ENCODE results near the gene IGSF10. TPM values are rescaled to one million over a fixed set of nuclear protein-coding genes. Genes with fewer than 3 reads are reported as not detected.

The IGSF10 gene
- total and polyA plus RNA-seq, 2 of the 8 experiments (the other 6 are each of a cell fraction or from before 2014, with no cell fraction given): 0.59 to 0.95 TPM

GRCh38 chr3:151460774-151461450 is at the start of gene IGSF10 (continued):
- TF ChIP-seq, protein P1, sequence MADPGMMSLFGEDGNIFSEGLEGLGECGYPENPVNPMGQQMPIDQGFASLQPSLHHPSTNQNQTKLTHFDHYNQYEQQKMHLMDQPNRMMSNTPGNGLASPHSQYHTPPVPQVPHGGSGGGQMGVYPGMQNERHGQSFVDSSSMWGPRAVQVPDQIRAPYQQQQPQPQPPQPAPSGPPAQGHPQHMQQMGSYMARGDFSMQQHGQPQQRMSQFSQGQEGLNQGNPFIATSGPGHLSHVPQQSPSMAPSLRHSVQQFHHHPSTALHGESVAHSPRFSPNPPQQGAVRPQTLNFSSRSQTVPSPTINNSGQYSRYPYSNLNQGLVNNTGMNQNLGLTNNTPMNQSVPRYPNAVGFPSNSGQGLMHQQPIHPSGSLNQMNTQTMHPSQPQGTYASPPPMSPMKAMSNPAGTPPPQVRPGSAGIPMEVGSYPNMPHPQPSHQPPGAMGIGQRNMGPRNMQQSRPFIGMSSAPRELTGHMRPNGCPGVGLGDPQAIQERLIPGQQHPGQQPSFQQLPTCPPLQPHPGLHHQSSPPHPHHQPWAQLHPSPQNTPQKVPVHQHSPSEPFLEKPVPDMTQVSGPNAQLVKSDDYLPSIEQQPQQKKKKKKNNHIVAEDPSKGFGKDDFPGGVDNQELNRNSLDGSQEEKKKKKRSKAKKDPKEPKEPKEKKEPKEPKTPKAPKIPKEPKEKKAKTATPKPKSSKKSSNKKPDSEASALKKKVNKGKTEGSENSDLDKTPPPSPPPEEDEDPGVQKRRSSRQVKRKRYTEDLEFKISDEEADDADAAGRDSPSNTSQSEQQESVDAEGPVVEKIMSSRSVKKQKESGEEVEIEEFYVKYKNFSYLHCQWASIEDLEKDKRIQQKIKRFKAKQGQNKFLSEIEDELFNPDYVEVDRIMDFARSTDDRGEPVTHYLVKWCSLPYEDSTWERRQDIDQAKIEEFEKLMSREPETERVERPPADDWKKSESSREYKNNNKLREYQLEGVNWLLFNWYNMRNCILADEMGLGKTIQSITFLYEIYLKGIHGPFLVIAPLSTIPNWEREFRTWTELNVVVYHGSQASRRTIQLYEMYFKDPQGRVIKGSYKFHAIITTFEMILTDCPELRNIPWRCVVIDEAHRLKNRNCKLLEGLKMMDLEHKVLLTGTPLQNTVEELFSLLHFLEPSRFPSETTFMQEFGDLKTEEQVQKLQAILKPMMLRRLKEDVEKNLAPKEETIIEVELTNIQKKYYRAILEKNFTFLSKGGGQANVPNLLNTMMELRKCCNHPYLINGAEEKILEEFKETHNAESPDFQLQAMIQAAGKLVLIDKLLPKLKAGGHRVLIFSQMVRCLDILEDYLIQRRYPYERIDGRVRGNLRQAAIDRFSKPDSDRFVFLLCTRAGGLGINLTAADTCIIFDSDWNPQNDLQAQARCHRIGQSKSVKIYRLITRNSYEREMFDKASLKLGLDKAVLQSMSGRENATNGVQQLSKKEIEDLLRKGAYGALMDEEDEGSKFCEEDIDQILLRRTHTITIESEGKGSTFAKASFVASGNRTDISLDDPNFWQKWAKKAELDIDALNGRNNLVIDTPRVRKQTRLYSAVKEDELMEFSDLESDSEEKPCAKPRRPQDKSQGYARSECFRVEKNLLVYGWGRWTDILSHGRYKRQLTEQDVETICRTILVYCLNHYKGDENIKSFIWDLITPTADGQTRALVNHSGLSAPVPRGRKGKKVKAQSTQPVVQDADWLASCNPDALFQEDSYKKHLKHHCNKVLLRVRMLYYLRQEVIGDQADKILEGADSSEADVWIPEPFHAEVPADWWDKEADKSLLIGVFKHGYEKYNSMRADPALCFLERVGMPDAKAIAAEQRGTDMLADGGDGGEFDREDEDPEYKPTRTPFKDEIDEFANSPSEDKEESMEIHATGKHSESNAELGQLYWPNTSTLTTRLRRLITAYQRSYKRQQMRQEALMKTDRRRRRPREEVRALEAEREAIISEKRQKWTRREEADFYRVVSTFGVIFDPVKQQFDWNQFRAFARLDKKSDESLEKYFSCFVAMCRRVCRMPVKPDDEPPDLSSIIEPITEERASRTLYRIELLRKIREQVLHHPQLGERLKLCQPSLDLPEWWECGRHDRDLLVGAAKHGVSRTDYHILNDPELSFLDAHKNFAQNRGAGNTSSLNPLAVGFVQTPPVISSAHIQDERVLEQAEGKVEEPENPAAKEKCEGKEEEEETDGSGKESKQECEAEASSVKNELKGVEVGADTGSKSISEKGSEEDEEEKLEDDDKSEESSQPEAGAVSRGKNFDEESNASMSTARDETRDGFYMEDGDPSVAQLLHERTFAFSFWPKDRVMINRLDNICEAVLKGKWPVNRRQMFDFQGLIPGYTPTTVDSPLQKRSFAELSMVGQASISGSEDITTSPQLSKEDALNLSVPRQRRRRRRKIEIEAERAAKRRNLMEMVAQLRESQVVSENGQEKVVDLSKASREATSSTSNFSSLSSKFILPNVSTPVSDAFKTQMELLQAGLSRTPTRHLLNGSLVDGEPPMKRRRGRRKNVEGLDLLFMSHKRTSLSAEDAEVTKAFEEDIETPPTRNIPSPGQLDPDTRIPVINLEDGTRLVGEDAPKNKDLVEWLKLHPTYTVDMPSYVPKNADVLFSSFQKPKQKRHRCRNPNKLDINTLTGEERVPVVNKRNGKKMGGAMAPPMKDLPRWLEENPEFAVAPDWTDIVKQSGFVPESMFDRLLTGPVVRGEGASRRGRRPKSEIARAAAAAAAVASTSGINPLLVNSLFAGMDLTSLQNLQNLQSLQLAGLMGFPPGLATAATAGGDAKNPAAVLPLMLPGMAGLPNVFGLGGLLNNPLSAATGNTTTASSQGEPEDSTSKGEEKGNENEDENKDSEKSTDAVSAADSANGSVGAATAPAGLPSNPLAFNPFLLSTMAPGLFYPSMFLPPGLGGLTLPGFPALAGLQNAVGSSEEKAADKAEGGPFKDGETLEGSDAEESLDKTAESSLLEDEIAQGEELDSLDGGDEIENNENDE (IDR thresholded peaks at IDR 0.05; ENCODE audit: insufficient replicate concordance, low read length): no peak
- TF ChIP-seq, protein P2, sequence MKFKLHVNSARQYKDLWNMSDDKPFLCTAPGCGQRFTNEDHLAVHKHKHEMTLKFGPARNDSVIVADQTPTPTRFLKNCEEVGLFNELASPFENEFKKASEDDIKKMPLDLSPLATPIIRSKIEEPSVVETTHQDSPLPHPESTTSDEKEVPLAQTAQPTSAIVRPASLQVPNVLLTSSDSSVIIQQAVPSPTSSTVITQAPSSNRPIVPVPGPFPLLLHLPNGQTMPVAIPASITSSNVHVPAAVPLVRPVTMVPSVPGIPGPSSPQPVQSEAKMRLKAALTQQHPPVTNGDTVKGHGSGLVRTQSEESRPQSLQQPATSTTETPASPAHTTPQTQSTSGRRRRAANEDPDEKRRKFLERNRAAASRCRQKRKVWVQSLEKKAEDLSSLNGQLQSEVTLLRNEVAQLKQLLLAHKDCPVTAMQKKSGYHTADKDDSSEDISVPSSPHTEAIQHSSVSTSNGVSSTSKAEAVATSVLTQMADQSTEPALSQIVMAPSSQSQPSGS (IDR thresholded peaks at IDR 0.05; ENCODE audit: low read length): no peak
- TF ChIP-seq ZNF274 (IDR thresholded peaks at IDR 0.05; ENCODE audit: borderline replicate concordance, extremely low read depth, low read length): no peak
- TF ChIP-seq KDM1A (IDR thresholded peaks at IDR 0.05; ENCODE audit: borderline replicate concordance, low read length): peak; percentile 89
- TF ChIP-seq HDAC2 (IDR thresholded peaks at IDR 0.05; ENCODE audit: borderline replicate concordance in 1 of 2, low read depth in 2 of 2, low read length in 2 of 2): no peak
- TF ChIP-seq BCL11A (IDR thresholded peaks at IDR 0.05; ENCODE audit: low read depth in 2 of 2, low read length in 2 of 2): no peak
- no peak for TF ChIP-seq POLR2AphosphoS5 (IDR thresholded peaks at IDR 0.05; ENCODE audit: low read depth, low read length)
- no peak for TF ChIP-seq SRF (IDR thresholded peaks at IDR 0.05; ENCODE audit: low read depth, low read length)
